Prostate gland (tissue), 2 donors: ENCODE results near the gene OR7G3.

ENCODE experiments used
- POLR2A ChIP-seq: fragments of 450-650 bp; IDR thresholded peaks from one replicate; pipeline ENCODE4 v1.6.1; 2016; ENCODE audit warnings: antibody characterized with exemption, mild to moderate bottlenecking
- TF ChIP-seq, protein P1 (sequence below), 4 experiments: fragments of 200-600 bp in 2 of 4; fragments of 450-650 bp in 2 of 4; sonication (generic) in 2 of 4; IDR thresholded peaks; 1 replicate in 3 of 4; 2 replicates in 1 of 4; pipeline ENCODE4 v1.5.1; 2016 to 2019; ENCODE audit warnings: antibody characterized with exemption in 4 of 4, mild to moderate bottlenecking in 2 of 4, moderate library complexity in 2 of 4

DNA sequence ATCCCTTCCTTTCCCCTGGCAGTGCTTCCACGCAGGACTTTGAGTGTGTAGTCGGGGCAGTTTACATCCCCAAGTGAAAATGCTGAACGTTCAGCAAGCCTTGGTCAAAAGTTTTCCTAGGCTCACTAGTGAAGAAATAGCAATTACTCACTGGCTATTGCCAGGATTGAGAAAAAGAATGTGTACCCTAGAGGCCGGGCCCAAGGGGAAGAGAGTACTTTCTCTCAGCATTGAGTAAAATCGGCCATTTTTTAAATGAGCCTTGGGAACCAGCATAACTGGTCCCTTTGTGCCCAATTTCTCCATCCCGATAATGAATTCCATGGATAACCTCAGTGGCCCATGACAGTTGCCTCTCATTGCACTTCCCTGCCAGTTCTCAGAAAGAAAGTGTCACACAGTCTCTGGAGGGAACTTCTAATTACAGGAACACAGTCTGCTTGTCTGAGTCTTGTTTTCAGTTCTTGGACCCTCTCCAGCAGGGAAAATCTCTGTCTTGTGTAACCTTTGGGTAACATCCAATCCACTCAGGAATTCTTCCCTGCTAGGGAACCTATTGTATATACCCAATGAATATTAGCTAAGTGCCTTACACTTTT is 44.7 kb upstream of the OR7G3 start:
- TF ChIP-seq, protein P1, sequence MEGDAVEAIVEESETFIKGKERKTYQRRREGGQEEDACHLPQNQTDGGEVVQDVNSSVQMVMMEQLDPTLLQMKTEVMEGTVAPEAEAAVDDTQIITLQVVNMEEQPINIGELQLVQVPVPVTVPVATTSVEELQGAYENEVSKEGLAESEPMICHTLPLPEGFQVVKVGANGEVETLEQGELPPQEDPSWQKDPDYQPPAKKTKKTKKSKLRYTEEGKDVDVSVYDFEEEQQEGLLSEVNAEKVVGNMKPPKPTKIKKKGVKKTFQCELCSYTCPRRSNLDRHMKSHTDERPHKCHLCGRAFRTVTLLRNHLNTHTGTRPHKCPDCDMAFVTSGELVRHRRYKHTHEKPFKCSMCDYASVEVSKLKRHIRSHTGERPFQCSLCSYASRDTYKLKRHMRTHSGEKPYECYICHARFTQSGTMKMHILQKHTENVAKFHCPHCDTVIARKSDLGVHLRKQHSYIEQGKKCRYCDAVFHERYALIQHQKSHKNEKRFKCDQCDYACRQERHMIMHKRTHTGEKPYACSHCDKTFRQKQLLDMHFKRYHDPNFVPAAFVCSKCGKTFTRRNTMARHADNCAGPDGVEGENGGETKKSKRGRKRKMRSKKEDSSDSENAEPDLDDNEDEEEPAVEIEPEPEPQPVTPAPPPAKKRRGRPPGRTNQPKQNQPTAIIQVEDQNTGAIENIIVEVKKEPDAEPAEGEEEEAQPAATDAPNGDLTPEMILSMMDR (IDR thresholded peaks at IDR 0.05), result no peak
- TF ChIP-seq POLR2A, result no peak
